HCT116 (cell line): ENCODE results near the gene C11orf68.

Experiments
- CBX3 ChIP-seq: IDR thresholded peaks from 2 replicates; pipeline ENCODE4 v1.6.1; 2012; ENCODE audit warnings: low read depth
- CTCF ChIP-seq, 3 experiments: fragments of 200-600 bp in 1 of 3; sonication (generic) in 1 of 3; IDR thresholded peaks in 2 of 3; conservative IDR thresholded peaks in 1 of 3; 2 replicates each; pipeline ENCODE4 v1.5.1; 2012 to 2017; ENCODE audit warnings: low read depth in 2 of 3, low read length in 2 of 3, antibody characterized with exemption in 1 of 3, borderline replicate concordance in 1 of 3, control low read depth in 1 of 3, mild to moderate bottlenecking in 1 of 3, mixed read lengths in 1 of 3, mixed run types in 1 of 3, moderate library complexity in 1 of 3; ENCODE audit not compliant: insufficient read depth in 1 of 3
- EZH2 ChIP-seq: fragments of 200-600 bp; sonication (generic); IDR thresholded peaks from 2 replicates; pipeline ENCODE4 v1.6.1; 2017; ENCODE audit warnings: antibody characterized with exemption, mixed run types
- RAD21 ChIP-seq: IDR thresholded peaks from 2 replicates; pipeline ENCODE4 v1.6.1; 2012; ENCODE audit warnings: low read depth, mild to moderate bottlenecking
- ZBTB33 ChIP-seq: IDR thresholded peaks from 2 replicates; pipeline ENCODE4 v1.6.1; 2011; ENCODE audit warnings: mild to moderate bottlenecking, low read length, moderate library complexity; ENCODE audit not compliant: insufficient replicate concordance; ENCODE audit errors: extremely low read depth

GRCh38 chr11:65961267-65962140 is 42.6 kb upstream of the C11orf68 start, which contains the start of gene SART1:
- TF ChIP-seq CTCF (IDR thresholded peaks at IDR 0.05 in 2 of 3, conservative IDR thresholded peaks at IDR 0.05 in 1 of 3; ENCODE audit: borderline replicate concordance in 1 of 3, insufficient read depth in 1 of 3, low read depth in 2 of 3, low read length in 2 of 3): no peak
- TF ChIP-seq ZBTB33: no peak
- no peak for TF ChIP-seq EZH2
- no peak for TF ChIP-seq CBX3
- TF ChIP-seq RAD21: no peak
